ENCODE data around the gene DMXL2. TPM values are rescaled to one million over a fixed set of nuclear protein-coding genes. Genes with fewer than 3 reads are reported as not detected.

Gene DMXL2
- total RNA-seq, 6 experiments from 2014 or later = 8.8 to 16.1 (median 12.7) TPM

DNA sequence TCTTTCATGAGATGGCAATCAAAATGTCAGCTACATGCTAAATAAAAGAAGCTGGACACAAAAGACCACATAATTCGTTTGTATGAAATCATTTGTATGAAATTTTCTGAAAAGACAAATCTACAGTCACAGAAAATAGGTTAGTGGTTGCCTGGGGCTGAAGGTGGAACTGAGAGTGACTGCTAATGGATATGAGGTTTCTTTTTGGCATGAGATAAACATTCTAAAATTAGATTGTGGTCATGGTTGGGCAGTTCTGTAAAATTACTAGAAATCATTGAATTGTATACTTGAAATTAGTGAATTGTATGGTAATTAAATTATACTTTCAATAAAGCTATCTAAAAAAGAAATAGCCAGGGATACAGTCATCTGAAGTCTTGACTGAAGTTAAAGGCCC, 2.7 kb upstream of the DMXL2 start:
- Histone ChIP-seq H3K36me3 (no peaks in the 10 kb centered on the region), H3K9me3 (no peaks in the 10 kb centered on the region), H3K4me1 (peaks cover 0 to 4% (median 0%) of the 10 kb centered on the region in 4 donors), H3K27me3 (no peaks in the 10 kb centered on the region), H3K4me3 (no peak overlapping the region), H3K27ac (no peak overlapping the region)
- DNase-seq = no peak
- 36% methylated on average over 1 of the region's 1 CpG for WGBS (ENCODE audit: insufficient coverage, low coverage, low lambda C conversion rate, missing lambda C conversion rate)
- ATAC-seq = no peak
- no peak for TF ChIP-seq POLR2A (IDR thresholded peaks at IDR 0.05)
- intact Hi-C loops (cut with DNase I) = no loop called here

DNA sequence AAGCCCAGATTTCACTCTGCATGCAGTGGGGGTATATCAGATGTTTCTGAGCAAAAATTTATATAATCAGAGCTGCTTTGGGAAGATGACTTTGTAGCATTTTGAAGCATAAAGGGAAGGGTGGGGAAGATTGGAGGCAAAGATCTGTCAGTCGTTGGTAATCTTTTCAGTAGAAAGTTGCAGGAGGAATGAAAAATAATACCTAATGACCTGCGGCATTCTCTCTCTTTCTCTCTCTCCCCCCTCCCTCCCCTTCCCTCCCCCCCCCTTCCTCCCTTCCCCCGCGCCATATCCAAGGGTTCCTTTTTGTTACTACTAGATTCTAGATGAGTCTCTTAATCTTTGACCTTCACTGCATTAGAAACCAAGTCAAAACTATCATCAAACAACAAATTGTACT, 1.5 kb upstream of the DMXL2 start:
- Histone ChIP-seq H3K9me3 (no peaks in the 10 kb centered on the region), H3K4me1 (peaks cover 0 to 4% (median 0%) of the 10 kb centered on the region in 4 donors), H3K4me3 (no peak overlapping the region), H3K27me3 (no peaks in the 10 kb centered on the region), H3K36me3 (no peaks in the 10 kb centered on the region), H3K27ac (no peak overlapping the region)
- no peak for ATAC-seq
- TF ChIP-seq, protein P1, sequence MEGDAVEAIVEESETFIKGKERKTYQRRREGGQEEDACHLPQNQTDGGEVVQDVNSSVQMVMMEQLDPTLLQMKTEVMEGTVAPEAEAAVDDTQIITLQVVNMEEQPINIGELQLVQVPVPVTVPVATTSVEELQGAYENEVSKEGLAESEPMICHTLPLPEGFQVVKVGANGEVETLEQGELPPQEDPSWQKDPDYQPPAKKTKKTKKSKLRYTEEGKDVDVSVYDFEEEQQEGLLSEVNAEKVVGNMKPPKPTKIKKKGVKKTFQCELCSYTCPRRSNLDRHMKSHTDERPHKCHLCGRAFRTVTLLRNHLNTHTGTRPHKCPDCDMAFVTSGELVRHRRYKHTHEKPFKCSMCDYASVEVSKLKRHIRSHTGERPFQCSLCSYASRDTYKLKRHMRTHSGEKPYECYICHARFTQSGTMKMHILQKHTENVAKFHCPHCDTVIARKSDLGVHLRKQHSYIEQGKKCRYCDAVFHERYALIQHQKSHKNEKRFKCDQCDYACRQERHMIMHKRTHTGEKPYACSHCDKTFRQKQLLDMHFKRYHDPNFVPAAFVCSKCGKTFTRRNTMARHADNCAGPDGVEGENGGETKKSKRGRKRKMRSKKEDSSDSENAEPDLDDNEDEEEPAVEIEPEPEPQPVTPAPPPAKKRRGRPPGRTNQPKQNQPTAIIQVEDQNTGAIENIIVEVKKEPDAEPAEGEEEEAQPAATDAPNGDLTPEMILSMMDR (IDR thresholded peaks at IDR 0.05) = no peak
- no peak for TF ChIP-seq POLR2A (IDR thresholded peaks at IDR 0.05)
- intact Hi-C loops (cut with DNase I) = no loop called here
- no peak for DNase-seq
- 78% methylated on average over 3 of the region's 4 CpGs for WGBS (ENCODE audit: insufficient coverage, low coverage, low lambda C conversion rate, missing lambda C conversion rate)

DNA sequence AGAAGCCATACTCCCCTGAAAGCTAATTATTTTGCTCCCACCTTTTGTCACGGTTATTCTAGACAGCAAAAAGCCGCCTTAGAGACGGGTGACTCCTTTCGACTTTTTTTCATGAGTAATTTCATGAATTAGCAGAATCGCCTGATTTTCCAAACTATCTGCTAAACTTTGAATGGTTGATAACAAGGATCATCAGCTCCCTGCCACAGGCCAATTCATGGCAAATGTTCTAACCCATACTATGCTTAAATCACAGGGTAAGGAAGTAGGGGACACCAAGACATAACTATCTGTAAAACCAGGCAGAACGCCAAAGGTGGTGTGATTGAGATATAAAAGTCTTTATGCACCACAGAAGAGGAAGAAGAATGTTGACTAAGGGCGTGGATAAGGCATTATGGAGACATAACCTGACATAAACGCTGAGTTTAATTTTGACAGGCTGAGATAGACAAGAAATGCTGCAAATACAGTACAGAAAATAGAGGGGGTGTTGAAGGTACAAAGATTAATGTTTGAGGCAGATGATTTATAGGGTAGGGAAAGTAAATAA, 891 bp upstream of the DMXL2 start:
- Histone ChIP-seq H3K4me3 (peak overlapping the region; percentile 73 to 83 (median 80)), H3K27ac (peak overlapping the region; percentile 73 to 88 (median 79)), H3K9me3 (no peaks in the 10 kb centered on the region), H3K36me3 (no peaks in the 10 kb centered on the region), H3K4me1 (peaks cover 0 to 4% (median 0%) of the 10 kb centered on the region in 4 donors), H3K27me3 (no peaks in the 10 kb centered on the region)
- DNase-seq (no peak), ATAC-seq (no peak)
- WGBS (ENCODE audit: insufficient coverage, low coverage, low lambda C conversion rate, missing lambda C conversion rate) = 26% methylated on average over 8 of the region's 8 CpGs
- TF ChIP-seq, protein P1 (IDR thresholded peaks at IDR 0.05) = no peak
- no peak for TF ChIP-seq POLR2A (IDR thresholded peaks at IDR 0.05)
- intact Hi-C loops (cut with DNase I) = no loop called here

DNA sequence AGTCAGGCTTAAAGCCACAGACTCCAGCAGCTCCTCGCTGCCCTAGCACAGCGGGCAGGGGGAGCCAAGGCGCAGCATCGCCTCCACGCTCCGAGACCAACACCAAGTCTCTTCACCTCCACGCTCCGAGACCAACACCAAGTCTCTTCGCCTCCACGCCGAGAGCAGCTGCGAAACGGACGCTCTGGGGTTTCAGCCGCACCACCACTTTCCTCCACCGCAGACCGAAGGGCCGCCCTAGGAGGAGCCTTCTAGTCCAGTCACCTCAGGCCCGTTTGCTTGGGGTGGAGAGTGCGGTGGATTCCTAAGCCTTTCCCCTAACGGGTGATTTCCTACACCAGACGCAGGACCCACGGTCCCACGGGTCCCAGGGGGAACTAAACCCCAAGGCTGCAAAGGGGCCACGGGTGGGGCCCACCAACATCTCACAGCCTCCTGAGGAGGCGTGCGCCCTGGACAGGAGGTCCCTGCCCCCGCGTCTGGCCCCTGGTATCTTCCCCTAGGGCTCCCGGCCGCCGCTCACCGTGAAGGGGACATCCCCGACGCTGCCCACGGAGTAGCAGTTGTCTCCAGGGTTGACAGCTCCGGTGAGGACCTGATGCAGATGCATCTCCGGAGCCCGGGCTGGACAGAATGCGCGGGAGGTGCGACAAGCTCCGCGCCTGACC, 501 bp downstream of the DMXL2 start:
- intact Hi-C loops (cut with DNase I) = no loop called here
- DNase-seq (peak; percentile 58 to 66 (median 61)), ATAC-seq (peak; percentile 52 to 68 (median 62))
- TF ChIP-seq, protein P1 (IDR thresholded peaks at IDR 0.05) = peak in 3 of 4 donors; percentile 5 to 31 (median 20)
- TF ChIP-seq POLR2A (IDR thresholded peaks at IDR 0.05) = no peak
- H3K36me3 ChIP-seq = no peaks in the 10 kb centered on the region
- H3K27ac ChIP-seq = peak overlapping the region; percentile 73 to 88 (median 79)
- WGBS (ENCODE audit: insufficient coverage, low coverage, low lambda C conversion rate, missing lambda C conversion rate) = 0% methylated on average over 18 of the region's 44 CpGs
- no peaks in the 10 kb centered on the region for H3K9me3 ChIP-seq
- peak overlapping the region; percentile 73 to 83 (median 80) for H3K4me3 ChIP-seq
- H3K4me1 ChIP-seq = peaks cover 0 to 4% (median 0%) of the 10 kb centered on the region in 4 donors
- no peaks in the 10 kb centered on the region for H3K27me3 ChIP-seq

DNA sequence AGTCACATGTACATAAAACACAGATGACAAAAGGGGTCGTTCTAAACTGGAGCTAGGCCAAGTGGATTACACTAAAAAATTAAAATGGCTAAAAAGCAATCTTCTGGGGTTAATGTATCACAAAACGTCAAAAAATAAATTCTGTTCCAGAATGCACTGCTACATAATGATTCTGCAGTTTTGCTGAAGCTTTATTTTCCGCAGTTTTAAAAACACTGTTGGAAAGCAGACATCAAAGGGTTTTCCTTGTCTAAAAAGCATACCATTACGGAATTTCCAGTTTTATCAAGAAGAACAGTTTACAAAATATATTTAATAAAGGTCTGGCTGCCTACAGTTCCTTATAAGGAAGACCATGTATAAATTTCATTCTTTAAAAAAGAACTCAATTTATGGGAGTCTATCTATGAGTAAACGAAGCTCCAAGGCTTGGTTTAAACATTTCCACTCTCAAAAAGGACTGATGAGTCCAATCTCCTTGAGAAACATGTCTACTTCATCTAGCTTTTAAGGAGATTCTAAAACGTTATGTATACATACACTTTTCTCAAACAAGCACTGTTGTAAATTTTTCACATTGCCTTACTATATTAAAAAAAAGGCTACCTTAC, 1.3 kb downstream of the DMXL2 start:
- H3K27ac ChIP-seq = peak overlapping the region in 1 of 3 donors; percentile 88
- 36% methylated on average over 6 of the region's 6 CpGs for WGBS (ENCODE audit: insufficient coverage, low coverage, low lambda C conversion rate, missing lambda C conversion rate)
- H3K4me1 ChIP-seq = peaks cover 0 to 4% (median 0%) of the 10 kb centered on the region in 4 donors
- H3K4me3 ChIP-seq = peak overlapping the region; percentile 73 to 83 (median 80)
- TF ChIP-seq, protein P1 (IDR thresholded peaks at IDR 0.05) = no peak
- TF ChIP-seq POLR2A (IDR thresholded peaks at IDR 0.05) = no peak
- no peaks in the 10 kb centered on the region for H3K36me3 ChIP-seq
- no peaks in the 10 kb centered on the region for H3K9me3 ChIP-seq
- intact Hi-C loops (cut with DNase I) = no loop called here
- no peak for ATAC-seq
- H3K27me3 ChIP-seq = no peaks in the 10 kb centered on the region
- DNase-seq = no peak
